ENCODE results near the gene ATP1A4.

The ATP1A4 gene

GRCh38 chr1:160209321-160210046 lies 58.1 kb downstream of the ATP1A4 start:
- H3K36me3 ChIP-seq (ENCODE audit: control insufficient read depth, insufficient read depth, low read length): peaks cover 23% of the 10 kb centered on the region

GRCh38 chr1:160210561-160210960 lies 59.2 kb downstream of the ATP1A4 start:
- no peaks in the 10 kb centered on the region for H3K27me3 ChIP-seq (replicated peaks; ENCODE audit: control insufficient read depth, insufficient read depth, low read length, poor library complexity, severe bottlenecking)
- H3K4me3 ChIP-seq (ENCODE audit: insufficient read depth, low read depth, low read length, poor library complexity, severe bottlenecking): no peak overlapping the region
- DNase-seq: no peak
- no peak overlapping the region for H3K27ac ChIP-seq (ENCODE audit: insufficient read depth, low read length, poor library complexity, severe bottlenecking)
- peaks cover 8% of the 10 kb centered on the region for H3K4me1 ChIP-seq (ENCODE audit: control insufficient read depth, insufficient read depth, low read length, poor library complexity, severe bottlenecking)
- peaks cover 34% of the 10 kb centered on the region for H3K36me3 ChIP-seq (ENCODE audit: control insufficient read depth, insufficient read depth, low read length)
- no peaks in the 10 kb centered on the region for H3K9me3 ChIP-seq (ENCODE audit: control insufficient read depth, low read length)

More at GRCh38 chr1:160209321-160210046, 58.1 kb downstream of the ATP1A4 start:
- peaks cover 12% of the 10 kb centered on the region for H3K4me1 ChIP-seq (ENCODE audit: control insufficient read depth, insufficient read depth, low read length, poor library complexity, severe bottlenecking)
- no peak overlapping the region for H3K27ac ChIP-seq (ENCODE audit: insufficient read depth, low read length, poor library complexity, severe bottlenecking)
- no peaks in the 10 kb centered on the region for H3K9me3 ChIP-seq (ENCODE audit: control insufficient read depth, low read length)
- no peaks in the 10 kb centered on the region for H3K27me3 ChIP-seq (replicated peaks; ENCODE audit: control insufficient read depth, insufficient read depth, low read length, poor library complexity, severe bottlenecking)
- no peak overlapping the region for H3K4me3 ChIP-seq (ENCODE audit: insufficient read depth, low read depth, low read length, poor library complexity, severe bottlenecking)
- no peak for DNase-seq

GRCh38 chr1:160211046-160211790 lies 59.8 kb downstream of the ATP1A4 start:
- no peaks in the 10 kb centered on the region for H3K9me3 ChIP-seq (ENCODE audit: control insufficient read depth, low read length)
- H3K27ac ChIP-seq (ENCODE audit: insufficient read depth, low read length, poor library complexity, severe bottlenecking): no peak overlapping the region
- DNase-seq: no peak
- H3K4me3 ChIP-seq (ENCODE audit: insufficient read depth, low read depth, low read length, poor library complexity, severe bottlenecking): no peak overlapping the region
- no peaks in the 10 kb centered on the region for H3K27me3 ChIP-seq (replicated peaks; ENCODE audit: control insufficient read depth, insufficient read depth, low read length, poor library complexity, severe bottlenecking)
- H3K36me3 ChIP-seq (ENCODE audit: control insufficient read depth, insufficient read depth, low read length): peaks cover 34% of the 10 kb centered on the region
- H3K4me1 ChIP-seq (ENCODE audit: control insufficient read depth, insufficient read depth, low read length, poor library complexity, severe bottlenecking): peaks cover 2% of the 10 kb centered on the region

GRCh38 chr1:160214481-160215140 lies 63.2 kb downstream of the ATP1A4 start:
- no peak overlapping the region for H3K27ac ChIP-seq (ENCODE audit: insufficient read depth, low read length, poor library complexity, severe bottlenecking)
- H3K4me1 ChIP-seq (ENCODE audit: control insufficient read depth, insufficient read depth, low read length, poor library complexity, severe bottlenecking): no peaks in the 10 kb centered on the region
- no peak for DNase-seq
- no peak overlapping the region for H3K4me3 ChIP-seq (ENCODE audit: insufficient read depth, low read depth, low read length, poor library complexity, severe bottlenecking)
- no peaks in the 10 kb centered on the region for H3K9me3 ChIP-seq (ENCODE audit: control insufficient read depth, low read length)
- no peaks in the 10 kb centered on the region for H3K27me3 ChIP-seq (replicated peaks; ENCODE audit: control insufficient read depth, insufficient read depth, low read length, poor library complexity, severe bottlenecking)
- H3K36me3 ChIP-seq (ENCODE audit: control insufficient read depth, insufficient read depth, low read length): peaks cover 64% of the 10 kb centered on the region

GRCh38 chr1:160216301-160216700 lies 64.9 kb downstream of the ATP1A4 start:
- Histone ChIP-seq H3K4me1 (ENCODE audit: control insufficient read depth, insufficient read depth, low read length, poor library complexity, severe bottlenecking) (no peaks in the 10 kb centered on the region), H3K36me3 (ENCODE audit: control insufficient read depth, insufficient read depth, low read length) (peaks cover 80% of the 10 kb centered on the region), H3K27me3 (replicated peaks; ENCODE audit: control insufficient read depth, insufficient read depth, low read length, poor library complexity, severe bottlenecking) (no peaks in the 10 kb centered on the region), H3K27ac (ENCODE audit: insufficient read depth, low read length, poor library complexity, severe bottlenecking) (no peak overlapping the region), H3K9me3 (ENCODE audit: control insufficient read depth, low read length) (no peaks in the 10 kb centered on the region), H3K4me3 (ENCODE audit: insufficient read depth, low read depth, low read length, poor library complexity, severe bottlenecking) (no peak overlapping the region)
- DNase-seq: no peak

DNA sequence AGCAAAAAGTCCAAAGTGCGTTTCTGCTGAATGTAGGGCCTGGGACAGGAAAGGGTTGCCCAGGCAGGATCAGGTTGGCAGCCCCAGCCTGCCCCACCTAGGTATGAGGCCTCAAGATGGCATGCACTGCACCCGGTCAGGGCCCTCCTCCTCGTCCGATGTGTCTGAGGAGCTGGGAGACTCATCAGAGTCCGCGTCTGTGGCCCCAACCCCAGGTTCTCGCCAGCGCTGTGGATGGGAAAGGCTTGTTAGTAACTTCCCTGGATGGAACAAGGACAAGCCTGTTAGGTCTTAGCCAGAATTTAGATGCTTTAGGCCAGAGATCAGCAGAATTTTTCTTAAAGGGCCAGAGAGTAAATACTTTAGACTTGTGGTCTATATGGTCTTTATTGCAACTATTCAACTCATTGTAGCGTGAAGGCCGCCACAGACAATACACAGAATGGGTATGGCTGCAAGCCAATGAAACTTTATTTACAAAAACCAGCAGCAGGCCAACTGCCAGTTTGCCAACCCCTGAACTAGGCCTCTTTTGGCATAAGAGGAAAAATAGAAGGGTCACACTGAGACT lies 66.2 kb downstream of the ATP1A4 start:
- no peaks in the 10 kb centered on the region for H3K9me3 ChIP-seq (ENCODE audit: control insufficient read depth, low read length)
- H3K27ac ChIP-seq (ENCODE audit: insufficient read depth, low read length, poor library complexity, severe bottlenecking): no peak overlapping the region
- DNase-seq: no peak
- H3K4me3 ChIP-seq (ENCODE audit: insufficient read depth, low read depth, low read length, poor library complexity, severe bottlenecking): no peak overlapping the region
- no peaks in the 10 kb centered on the region for H3K27me3 ChIP-seq (replicated peaks; ENCODE audit: control insufficient read depth, insufficient read depth, low read length, poor library complexity, severe bottlenecking)
- H3K36me3 ChIP-seq (ENCODE audit: control insufficient read depth, insufficient read depth, low read length): peaks cover 88% of the 10 kb centered on the region
- H3K4me1 ChIP-seq (ENCODE audit: control insufficient read depth, insufficient read depth, low read length, poor library complexity, severe bottlenecking): no peaks in the 10 kb centered on the region

- no peak for DNase-seq
- no peaks in the 10 kb centered on the region for H3K9me3 ChIP-seq (ENCODE audit: control insufficient read depth, low read length)
- peaks cover 89% of the 10 kb centered on the region for H3K36me3 ChIP-seq (ENCODE audit: control insufficient read depth, insufficient read depth, low read length)
- H3K27me3 ChIP-seq (replicated peaks; ENCODE audit: control insufficient read depth, insufficient read depth, low read length, poor library complexity, severe bottlenecking): no peaks in the 10 kb centered on the region
- no peaks in the 10 kb centered on the region for H3K4me1 ChIP-seq (ENCODE audit: control insufficient read depth, insufficient read depth, low read length, poor library complexity, severe bottlenecking)
- no peak overlapping the region for H3K27ac ChIP-seq (ENCODE audit: insufficient read depth, low read length, poor library complexity, severe bottlenecking)
- no peak overlapping the region for H3K4me3 ChIP-seq (ENCODE audit: insufficient read depth, low read depth, low read length, poor library complexity, severe bottlenecking)
Observed at GRCh38 chr1:160219062-160219929, 67.9 kb downstream of the ATP1A4 start.

DNA sequence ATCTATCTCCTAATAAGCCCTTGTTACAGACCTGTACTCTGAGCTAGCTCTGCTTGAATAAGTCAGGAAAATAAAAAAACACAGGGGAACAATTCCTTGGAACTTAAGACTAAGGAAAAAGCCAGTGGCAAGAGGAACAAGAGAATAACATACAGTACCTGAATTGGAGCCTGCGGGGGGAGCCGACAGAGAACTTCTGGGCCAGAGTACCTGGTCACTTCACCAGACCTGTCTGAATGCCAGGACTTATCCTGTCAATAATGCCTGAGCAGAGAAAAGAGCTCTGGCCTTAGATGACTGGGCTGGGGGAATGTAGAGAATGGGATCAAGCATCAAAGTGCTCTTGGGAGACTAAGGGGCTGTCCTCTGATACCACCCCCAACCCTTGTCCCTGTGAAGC lies 68.9 kb downstream of the ATP1A4 start:
- Histone ChIP-seq H3K9me3 (ENCODE audit: control insufficient read depth, low read length) (no peaks in the 10 kb centered on the region), H3K27ac (ENCODE audit: insufficient read depth, low read length, poor library complexity, severe bottlenecking) (no peak overlapping the region), H3K4me1 (ENCODE audit: control insufficient read depth, insufficient read depth, low read length, poor library complexity, severe bottlenecking) (no peaks in the 10 kb centered on the region), H3K4me3 (ENCODE audit: insufficient read depth, low read depth, low read length, poor library complexity, severe bottlenecking) (no peak overlapping the region), H3K36me3 (ENCODE audit: control insufficient read depth, insufficient read depth, low read length) (peaks cover 89% of the 10 kb centered on the region), H3K27me3 (replicated peaks; ENCODE audit: control insufficient read depth, insufficient read depth, low read length, poor library complexity, severe bottlenecking) (no peaks in the 10 kb centered on the region)
- DNase-seq: no peak

GRCh38 chr1:160221089-160221488 lies 69.7 kb downstream of the ATP1A4 start:
- Histone ChIP-seq H3K27me3 (replicated peaks; ENCODE audit: control insufficient read depth, insufficient read depth, low read length, poor library complexity, severe bottlenecking) (no peaks in the 10 kb centered on the region), H3K27ac (ENCODE audit: insufficient read depth, low read length, poor library complexity, severe bottlenecking) (no peak overlapping the region), H3K36me3 (ENCODE audit: control insufficient read depth, insufficient read depth, low read length) (peaks cover 95% of the 10 kb centered on the region), H3K9me3 (ENCODE audit: control insufficient read depth, low read length) (no peaks in the 10 kb centered on the region), H3K4me3 (ENCODE audit: insufficient read depth, low read depth, low read length, poor library complexity, severe bottlenecking) (no peak overlapping the region), H3K4me1 (ENCODE audit: control insufficient read depth, insufficient read depth, low read length, poor library complexity, severe bottlenecking) (no peaks in the 10 kb centered on the region)
- DNase-seq: no peak

Data from effector memory CD4-positive, alpha-beta T cell (primary cell).